B cell (primary cell): Measurements from ENCODE around the gene STPG1. TPM values are rescaled to one million over a fixed set of nuclear protein-coding genes. Genes with fewer than 3 reads are reported as not detected.

Source experiments
- ATAC-seq: fragments of 200-7000 bp; cut with Tn5 transposase; one replicate; pipeline ENCODE4 v1.10.0; 2021; ENCODE audit warnings: low read depth, mild to moderate bottlenecking, moderate number of reproducible peaks, moderate library complexity
- CTCF ChIA-PET: fragments of 350-600 bp; sonication (Branson Sonifier 250); formaldehyde crosslinking; loops from one replicate; lab custom pipeline; 2021; ENCODE audit warnings: antibody characterized with exemption, inconsistent platforms; lab: Charles Lee
- POLR2A ChIA-PET: fragments of 350-600 bp; sonication (Branson Sonifier 250); formaldehyde crosslinking; loops from one replicate; lab custom pipeline; 2021; ENCODE audit warnings: antibody characterized with exemption; lab: Charles Lee
- DNase-seq: peaks from one replicate; pipeline ENCODE4 v3.0.0; 2013
- H2AFZ ChIP-seq: 2 replicates; pipeline ENCODE4 v1.6.1; 2012; ENCODE audit warnings: mild to moderate bottlenecking, low read depth, low read length; ENCODE audit not compliant: insufficient read depth, poor library complexity, severe bottlenecking
- H3K27ac ChIP-seq, 2 donors: 1 replicate in 1 of 2; 2 replicates in 1 of 2; pipeline ENCODE4 v1.5.1; 2012 to 2013; ENCODE audit warnings: low read length in 2 of 2, mild to moderate bottlenecking in 2 of 2, moderate library complexity in 1 of 2
- H3K27me3 ChIP-seq, 4 experiments: fragments of 200-600 bp in 1 of 4; sonication (generic) in 1 of 4; replicated peaks in 1 of 4; 1 replicate in 2 of 4; 2 replicates in 2 of 4; pipeline versions ENCODE4 v1.6.1 to v1.7.0; 2013 to 2016; ENCODE audit warnings: low read length in 3 of 4, mild to moderate bottlenecking in 2 of 4, mixed read lengths in 1 of 4, moderate library complexity in 1 of 4; ENCODE audit not compliant: insufficient read depth in 4 of 4, control insufficient read depth in 3 of 4; ENCODE audit errors: control extremely low read depth in 1 of 4
- H3K36me3 ChIP-seq, 2 experiments: replicated peaks in 1 of 2; 1 replicate in 1 of 2; 2 replicates in 1 of 2; pipeline versions ENCODE4 v1.6.1 to v1.7.1; 2013; ENCODE audit warnings: low read length in 1 of 2; ENCODE audit not compliant: insufficient read depth in 2 of 2, control insufficient read depth in 1 of 2; ENCODE audit errors: control extremely low read depth in 1 of 2, extremely low read depth in 1 of 2
- H3K4me1 ChIP-seq, 2 donors: fragments of 200-600 bp in 1 of 2; sonication (generic) in 1 of 2; 1 replicate in 1 of 2; 2 replicates in 1 of 2; pipeline versions ENCODE4 v1.5.1 to v1.6.1; 2013 to 2017; ENCODE audit warnings: low read length in 2 of 2; ENCODE audit not compliant: control insufficient read depth in 2 of 2, insufficient read depth in 2 of 2
- H3K4me2 ChIP-seq: replicated peaks from 2 replicates; pipeline ENCODE3; 2012; ENCODE audit warnings: mild to moderate bottlenecking, low read depth, low read length; ENCODE audit not compliant: poor library complexity, severe bottlenecking
- H3K4me3 ChIP-seq, 5 experiments: fragments of 200-600 bp in 1 of 5; sonication (generic) in 1 of 5; 1 replicate in 3 of 5; 2 replicates in 2 of 5; pipeline versions ENCODE4 v1.5.1 to v1.7.0; 2011 to 2016; ENCODE audit warnings: low read length in 4 of 5, mild to moderate bottlenecking in 4 of 5, low read depth in 2 of 5, control low read depth in 1 of 5, moderate library complexity in 1 of 5; ENCODE audit not compliant: insufficient read depth in 1 of 5; ENCODE audit errors: control extremely low read depth in 1 of 5, extremely low read depth in 1 of 5
- H3K79me2 ChIP-seq: fragments of 200-600 bp; sonication (generic); one replicate; pipeline ENCODE4 v1.6.0; 2016; ENCODE audit warnings: low read length; ENCODE audit not compliant: control insufficient read depth, insufficient read depth
- H3K9ac ChIP-seq: fragments of 200-600 bp; sonication (generic); 2 replicates; pipeline ENCODE4 v1.6.1; 2017; ENCODE audit warnings: mild to moderate bottlenecking, low read length, moderate library complexity
- H3K9me3 ChIP-seq, 3 donors: one replicate each; pipeline versions ENCODE4 v1.6.1 to v1.7.1; 2013; ENCODE audit warnings: low read length in 2 of 3; ENCODE audit not compliant: control insufficient read depth in 2 of 3, insufficient read depth in 1 of 3; ENCODE audit errors: control extremely low read depth in 1 of 3
- H4K20me1 ChIP-seq: 2 replicates; pipeline ENCODE4 v1.6.0; 2012; ENCODE audit warnings: mild to moderate bottlenecking, low read length; ENCODE audit not compliant: insufficient read depth, control insufficient read depth, poor library complexity, severe bottlenecking
- H3K27ac Mint-ChIP-seq: one replicate; pipeline ENCODE4 v1.8.0; 2021; ENCODE audit warnings: mixed read lengths
- H3K27me3 Mint-ChIP-seq: one replicate; pipeline ENCODE4 v1.8.0; 2021; ENCODE audit warnings: mixed read lengths
- H3K4me1 Mint-ChIP-seq: one replicate; pipeline ENCODE4 v1.8.0; 2021; ENCODE audit warnings: mixed read lengths
- H3K4me3 Mint-ChIP-seq: one replicate; pipeline ENCODE4 v1.8.0; 2021; ENCODE audit warnings: mixed read lengths
- H3K9me3 Mint-ChIP-seq: one replicate; pipeline ENCODE4 v1.8.0; 2022; ENCODE audit warnings: mixed read lengths; ENCODE audit not compliant: insufficient read depth
- EZH2 ChIP-seq: IDR thresholded peaks from 2 replicates; pipeline ENCODE4 v1.6.1; 2012; ENCODE audit warnings: borderline replicate concordance, low read depth, mild to moderate bottlenecking, moderate library complexity, low read length; ENCODE audit not compliant: insufficient read depth, poor library complexity, severe bottlenecking
- WGBS: methylation state at CpG from one replicate; pipeline ENCODE4 v1.1.5; 2013; ENCODE audit warnings: missing lambda C conversion rate; ENCODE audit not compliant: insufficient coverage; 5-methylcytosine and 5-hydroxymethylcytosine counted together
- intact Hi-C: fragments of 100-400 bp; cut with micrococcal nuclease; formaldehyde crosslinking; loops from one replicate; pipeline ENCODE4 v1.10.0; 2022
- polyA plus RNA-seq: library from polyadenylated mRNA; depleted of rRNA; stranded (reverse); fragments of >200 nt; gene quantifications from 2 replicates; pipeline ENCODE4 v1.2.3, GENCODE V29; 2012
- total RNA-seq, 2 donors: library from RNA; stranded (reverse); fragments of 120-200 nt in 1 of 2; gene quantifications; 1 replicate in 1 of 2; 2 replicates in 1 of 2; pipeline versions ENCODE4 v1.2.3 to v1.2.4, GENCODE V29; 2013 to 2022
- TF ChIP-seq, protein P1 (sequence below): fragments of 200-600 bp; IDR thresholded peaks from one replicate; pipeline ENCODE4 v1.8.0; 2022; ENCODE audit warnings: antibody characterized with exemption, mild to moderate bottlenecking

The STPG1 gene
- total and polyA plus RNA-seq, 2 donors (not counting 1 experiment from before 2014, with no cell fraction given), result 4.6 to 6.1 TPM

DNA sequence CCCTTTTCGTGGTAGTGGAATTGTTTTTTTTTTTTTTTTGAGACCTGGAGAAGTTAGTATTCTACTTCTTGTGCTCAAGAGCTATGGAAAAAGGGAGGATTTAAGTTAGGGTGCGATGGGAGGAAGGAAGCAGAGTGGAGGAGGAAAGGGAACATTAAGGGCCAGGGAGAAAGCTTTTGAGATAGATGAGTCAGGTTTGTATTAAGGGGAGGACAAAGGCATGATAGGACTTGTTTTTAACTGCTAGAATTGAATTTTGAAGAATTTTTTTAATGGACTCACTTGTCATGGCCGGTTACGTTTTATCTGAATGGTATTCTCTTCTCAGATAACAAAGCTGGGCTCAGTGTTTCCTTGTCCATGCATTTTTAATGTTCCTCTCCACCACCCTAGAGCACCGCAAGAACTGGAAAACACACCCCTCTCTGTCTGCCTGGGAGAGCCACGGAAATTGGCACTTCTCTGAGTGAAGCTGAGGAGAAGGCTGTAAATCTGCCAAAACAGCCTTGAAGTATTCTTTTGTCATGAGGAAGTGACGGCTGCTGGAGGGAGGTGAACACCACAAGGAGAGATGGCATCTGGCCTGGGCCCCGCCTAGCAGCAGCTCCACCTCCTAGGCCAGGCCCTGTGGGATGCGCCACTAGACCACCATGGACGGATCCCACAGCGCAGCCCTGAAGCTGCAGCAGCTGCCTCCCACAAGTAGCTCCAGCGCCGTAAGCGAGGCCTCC is 5.5 kb upstream of the STPG1 start:
- Histone ChIP-seq H3K4me1 (peaks cover 20 to 26% of the 10 kb centered on the region in 2 donors), H3K4me3 (no peak overlapping the region), H3K9ac (no peak overlapping the region), H3K9me3 (no peaks in the 10 kb centered on the region), H3K79me2 (peaks cover 78% of the 10 kb centered on the region), H3K36me3 (peaks cover 1 to 51% of the 10 kb centered on the region in 2 experiments), H2AFZ (no peak overlapping the region), H3K4me2 (no peak overlapping the region), H3K27me3 (no peaks in the 10 kb centered on the region), H3K27ac (no peak overlapping the region), H4K20me1 (peaks cover 44% of the 10 kb centered on the region)
- ChIA-PET CTCF (interaction anchor here (5.7 to 9.4 kb wide), 3 partner anchors 26 to 167 kb away, joined by 30 to 133 read pairs (median 86); no protein-coding TSS in a partner anchor), POLR2A (interaction anchor here (0.7 kb wide), 2 partner anchors 70 to 173 kb away, joined by 5 to 7 read pairs; no protein-coding TSS in a partner anchor)
- intact Hi-C loops, result loop anchor here (10.0 kb wide), 1 partner anchor 724 kb away; the partner anchor contains the start of gene RPL11
- no peak for TF ChIP-seq EZH2
- TF ChIP-seq, protein P1, sequence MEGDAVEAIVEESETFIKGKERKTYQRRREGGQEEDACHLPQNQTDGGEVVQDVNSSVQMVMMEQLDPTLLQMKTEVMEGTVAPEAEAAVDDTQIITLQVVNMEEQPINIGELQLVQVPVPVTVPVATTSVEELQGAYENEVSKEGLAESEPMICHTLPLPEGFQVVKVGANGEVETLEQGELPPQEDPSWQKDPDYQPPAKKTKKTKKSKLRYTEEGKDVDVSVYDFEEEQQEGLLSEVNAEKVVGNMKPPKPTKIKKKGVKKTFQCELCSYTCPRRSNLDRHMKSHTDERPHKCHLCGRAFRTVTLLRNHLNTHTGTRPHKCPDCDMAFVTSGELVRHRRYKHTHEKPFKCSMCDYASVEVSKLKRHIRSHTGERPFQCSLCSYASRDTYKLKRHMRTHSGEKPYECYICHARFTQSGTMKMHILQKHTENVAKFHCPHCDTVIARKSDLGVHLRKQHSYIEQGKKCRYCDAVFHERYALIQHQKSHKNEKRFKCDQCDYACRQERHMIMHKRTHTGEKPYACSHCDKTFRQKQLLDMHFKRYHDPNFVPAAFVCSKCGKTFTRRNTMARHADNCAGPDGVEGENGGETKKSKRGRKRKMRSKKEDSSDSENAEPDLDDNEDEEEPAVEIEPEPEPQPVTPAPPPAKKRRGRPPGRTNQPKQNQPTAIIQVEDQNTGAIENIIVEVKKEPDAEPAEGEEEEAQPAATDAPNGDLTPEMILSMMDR, result no peak
- H3K4me3 Mint-ChIP-seq, result no peak overlapping the region
- ATAC-seq (no peak), DNase-seq (no peak)
- no peaks in the 10 kb centered on the region for H3K9me3 Mint-ChIP-seq
- H3K4me1 Mint-ChIP-seq, result peaks cover 37% of the 10 kb centered on the region
- no peak overlapping the region for H3K27ac Mint-ChIP-seq
- 58% methylated on average over 8 of the region's 14 CpGs for WGBS
- H3K27me3 Mint-ChIP-seq, result no peaks in the 10 kb centered on the region

GRCh38 chr1:24417681-24418080 is 4.1 kb upstream of the STPG1 start:
- H3K4me3 ChIP-seq, result no peak overlapping the region
- H3K4me2 ChIP-seq, result no peak overlapping the region
- DNase-seq (no peak), ATAC-seq (no peak)
- H3K27me3 ChIP-seq, result no peaks in the 10 kb centered on the region
- no peaks in the 10 kb centered on the region for H3K27me3 Mint-ChIP-seq
- intact Hi-C loops, result loop anchor here (10.0 kb wide), 1 partner anchor 723 kb away; the partner anchor contains the start of gene RPL11
- H3K4me1 ChIP-seq, result peaks cover 26 to 36% of the 10 kb centered on the region in 2 donors
- H3K9me3 ChIP-seq, result no peaks in the 10 kb centered on the region
- H3K9ac ChIP-seq, result no peak overlapping the region
- peaks cover 49% of the 10 kb centered on the region for H3K4me1 Mint-ChIP-seq
- H3K27ac ChIP-seq, result peak overlapping the region in 1 of 2 donors; percentile 45
- 100% methylated on average over 1 of the region's 1 CpG for WGBS
- peaks cover 40% of the 10 kb centered on the region for H4K20me1 ChIP-seq
- H2AFZ ChIP-seq, result no peak overlapping the region
- no peak overlapping the region for H3K27ac Mint-ChIP-seq
- H3K4me3 Mint-ChIP-seq, result no peak overlapping the region
- H3K9me3 Mint-ChIP-seq, result no peaks in the 10 kb centered on the region
- peaks cover 1 to 40% of the 10 kb centered on the region in 2 experiments for H3K36me3 ChIP-seq
- H3K79me2 ChIP-seq, result peaks cover 80% of the 10 kb centered on the region
- ChIA-PET CTCF (interaction anchor here (0.8 to 9.4 kb wide), 11 partner anchors 9 to 607 kb away, joined by 3 to 133 read pairs (median 4); no protein-coding TSS in a partner anchor), POLR2A (interaction anchor here (0.8 to 0.9 kb wide), 2 partner anchors 84 to 169 kb away, joined by 3 to 5 read pairs; no protein-coding TSS in a partner anchor)
- TF ChIP-seq, protein P1, result no peak
- no peak for TF ChIP-seq EZH2
